Mucosa of descending colon (tissue), 3 donors: ENCODE results near the gene MCOLN1. TPM values are rescaled to one million over a fixed set of nuclear protein-coding genes. Genes with fewer than 3 reads are reported as not detected.
A peak's percentile ranks its signal among the peaks of the same experiment; 100 is the strongest.

ENCODE experiments used
- ATAC-seq: fragments of 200-7000 bp; cut with Tn5 transposase; one replicate; pipeline ENCODE4 v1.9.1; 2020; ENCODE audit warnings: mild to moderate bottlenecking, moderate library complexity
- DNase-seq, 3 donors: peaks; one replicate each; pipeline ENCODE4 v3.0.0-alpha.2; 2020
- H3K36me3 ChIP-seq: fragments of 200-600 bp; one replicate; pipeline ENCODE4 v1.8.0; 2021; ENCODE audit warnings: low read depth, mild to moderate bottlenecking
- H3K4me1 ChIP-seq: fragments of 200-600 bp; one replicate; pipeline ENCODE4 v1.8.0; 2021; ENCODE audit warnings: low read depth, mild to moderate bottlenecking
- H3K4me3 ChIP-seq: fragments of 200-600 bp; one replicate; pipeline ENCODE4 v1.8.0; 2021; ENCODE audit warnings: mild to moderate bottlenecking
- H3K9me3 ChIP-seq: fragments of 200-600 bp; one replicate; pipeline ENCODE4 v1.8.0; 2021; ENCODE audit warnings: mild to moderate bottlenecking
- CTCF ChIP-seq: fragments of 200-600 bp; IDR thresholded peaks from one replicate; pipeline ENCODE4 v1.8.0; 2022; ENCODE audit warnings: antibody characterized with exemption, mild to moderate bottlenecking
- intact Hi-C, 2 donors: fragments of 100-400 bp; cut with DNase I in 1 of 2; cut with micrococcal nuclease in 1 of 2; formaldehyde crosslinking; loops; one replicate each; pipeline versions ENCODE4 v1.11.0 to v1.11.1; 2022; cut with DNase I, micrococcal nuclease
- total RNA-seq, 3 donors: library from RNA; stranded (reverse); fragmentation: NEBNext Ultra II Directional in 2 of 3; extraction: Animal tissue kit (Norgen Biotek cat#: 25700) in 2 of 3; gene quantifications; one replicate each; pipeline versions ENCODE4 v1.2.1 to v1.2.4, GENCODE V29; 2021 to 2023
- donor health status: DM: no; HTN: no; CAD: no; lungs with moderate emphysema.
- donor health status: DM: no; HTN: no; CAD: no.
- donor health status: DM: no; HTN: yes; CAD: no.

MCOLN1 gene
- total RNA-seq, 3 donors from 2014 or later = 29.5 to 40.1 (median 31.7) TPM

- peaks cover 7% of the 10 kb centered on the region for H3K4me1 ChIP-seq
- intact Hi-C loops = no loop called here
- no peak overlapping the region for H3K4me3 ChIP-seq
- TF ChIP-seq CTCF = no peak
- ATAC-seq (no peak), DNase-seq (no peak)
- no peaks in the 10 kb centered on the region for H3K36me3 ChIP-seq
- H3K9me3 ChIP-seq = no peaks in the 10 kb centered on the region
These were observed 5.7 kb downstream of the MCOLN1 start for GRCh38 chr19:7528192-7528519.

- intact Hi-C loops = no loop called here
- Histone ChIP-seq H3K9me3 (no peaks in the 10 kb centered on the region), H3K4me3 (no peak overlapping the region), H3K4me1 (peaks cover 1% of the 10 kb centered on the region), H3K36me3 (no peaks in the 10 kb centered on the region)
- DNase-seq (no peak), ATAC-seq (no peak)
- TF ChIP-seq CTCF = no peak
These were observed 6.3 kb downstream of the MCOLN1 start for GRCh38 chr19:7528522-7529245.

- ATAC-seq (no peak), DNase-seq (no peak)
- intact Hi-C loops = no loop called here
- no peak overlapping the region for H3K4me3 ChIP-seq
- H3K9me3 ChIP-seq = no peaks in the 10 kb centered on the region
- no peaks in the 10 kb centered on the region for H3K36me3 ChIP-seq
- no peaks in the 10 kb centered on the region for H3K4me1 ChIP-seq
- no peak for TF ChIP-seq CTCF
These were observed 6.8 kb downstream of the MCOLN1 start for GRCh38 chr19:7529246-7529600.

GRCh38 chr19:7529610-7530490, 7.4 kb downstream of the MCOLN1 start:
- H3K4me1 ChIP-seq = no peaks in the 10 kb centered on the region
- ATAC-seq (no peak), DNase-seq (no peak)
- H3K36me3 ChIP-seq = no peaks in the 10 kb centered on the region
- intact Hi-C loops = no loop called here
- TF ChIP-seq CTCF = no peak
- no peak overlapping the region for H3K4me3 ChIP-seq
- H3K9me3 ChIP-seq = no peaks in the 10 kb centered on the region

GRCh38 chr19:7533281-7533885, 11.0 kb downstream of the MCOLN1 start:
- intact Hi-C loops = no loop called here
- Histone ChIP-seq H3K36me3 (no peaks in the 10 kb centered on the region), H3K4me1 (peaks cover 6% of the 10 kb centered on the region)

More at GRCh38 chr19:7533281-7533885, 11.0 kb downstream of the MCOLN1 start:
- no peaks in the 10 kb centered on the region for H3K9me3 ChIP-seq
- no peak for TF ChIP-seq CTCF
- ATAC-seq (peak; percentile 11), DNase-seq (peak in 2 of 3 donors; percentile 62 to 80)
- H3K4me3 ChIP-seq = peak overlapping the region; percentile 73
